NCI-H510A treated with DMSO at 0.1 percent for 48 hours (cell line): ENCODE data around the gene TRIM13.
"Not testable (repeated sequence)": the region's sequence is repeated elsewhere in the genome, so short reads cannot be mapped to it uniquely, and the experiment has no call there.

Source experiments
- DNase-seq: peaks from one replicate; lab custom pipeline; 2025; lab: John Stamatoyannopoulos, UW

Gene TRIM13

GRCh38 chr13:49996951-49997895 is at the start of gene TRIM13:
Gene TRIM13, plus strand, starts transcription at chr13:49997042. Its CDS starts 14,899 bp downstream, at chr13:50011941.
- DNase-seq = peak; percentile 67

- DNase-seq = not testable (repeated sequence)
Measured at GRCh38 chr13:49948777-49949270, 48.0 kb upstream of the TRIM13 start.

GRCh38 chr13:49951754-49952535 is 44.9 kb upstream of the TRIM13 start:
- DNase-seq = no peak

- no peak for DNase-seq
Measured at GRCh38 chr13:49953560-49953959, 43.3 kb upstream of the TRIM13 start.

GRCh38 chr13:49954674-49955455 is 42.0 kb upstream of the TRIM13 start:
- no peak for DNase-seq

GRCh38 chr13:49956131-49956530 is 40.7 kb upstream of the TRIM13 start:
- DNase-seq = no peak

GRCh38 chr13:49958321-49958720 is 38.5 kb upstream of the TRIM13 start:
- DNase-seq = no peak

GRCh38 chr13:49967456-49967855 is 29.4 kb upstream of the TRIM13 start:
- DNase-seq = no peak

- no peak for DNase-seq
Measured at GRCh38 chr13:49972709-49973108, 24.1 kb upstream of the TRIM13 start.

GRCh38 chr13:49975826-49976225 is 21.0 kb upstream of the TRIM13 start:
- no peak for DNase-seq

- peak; percentile 66 for DNase-seq
Measured at GRCh38 chr13:49976314-49977258, 20.3 kb upstream of the TRIM13 start.

- DNase-seq = no peak
Measured at GRCh38 chr13:49977992-49978391, 18.9 kb upstream of the TRIM13 start.

- no peak for DNase-seq
Measured at GRCh38 chr13:49980266-49980665, 16.6 kb upstream of the TRIM13 start.

GRCh38 chr13:49985129-49985528 is 11.7 kb upstream of the TRIM13 start:
- no peak for DNase-seq

GRCh38 chr13:49986471-49986870 is 10.4 kb upstream of the TRIM13 start:
- DNase-seq = no peak

GRCh38 chr13:49990612-49991011 is 6.2 kb upstream of the TRIM13 start:
- not testable (repeated sequence) for DNase-seq

GRCh38 chr13:49993111-49993510 is 3.7 kb upstream of the TRIM13 start:
- no peak for DNase-seq

GRCh38 chr13:49993666-49994065 is 3.2 kb upstream of the TRIM13 start:
- DNase-seq = no peak

GRCh38 chr13:49995625-49996101 is 1.2 kb upstream of the TRIM13 start:
- no peak for DNase-seq

GRCh38 chr13:49996161-49996915 is 504 bp upstream of the TRIM13 start:
- peak; percentile 67 for DNase-seq
